Sigmoid colon (tissue), 7 donors: ENCODE measurements around the gene TSC22D1. TPM values are rescaled to one million over a fixed set of nuclear protein-coding genes. Genes with fewer than 3 reads are reported as not detected.
A peak's percentile ranks its signal among the peaks of the same experiment; 100 is the strongest.

ENCODE experiments used
- DNase-seq: peaks from one replicate; pipeline ENCODE4 v3.0.0-alpha.2; 2019
- H3K27ac ChIP-seq, 4 donors: fragments of 200-600 bp; sonication (generic); one replicate each; pipeline ENCODE4 v1.5.1; 2016 to 2019; ENCODE audit warnings: mild to moderate bottlenecking in 1 of 4
- H3K27me3 ChIP-seq, 3 donors: fragments of 200-600 bp; sonication (generic); one replicate each; pipeline ENCODE4 v1.5.1; 2019; ENCODE audit warnings: mild to moderate bottlenecking in 1 of 3
- H3K36me3 ChIP-seq, 4 donors: fragments of 200-600 bp; sonication (generic); one replicate each; pipeline ENCODE4 v1.5.1; 2016 to 2019
- H3K4me1 ChIP-seq, 4 donors: fragments of 200-600 bp; sonication (generic); one replicate each; pipeline ENCODE4 v1.5.1; 2017 to 2019
- H3K4me3 ChIP-seq, 4 donors: fragments of 200-600 bp; sonication (generic); one replicate each; pipeline ENCODE4 v1.5.1; 2017 to 2019; ENCODE audit warnings: mild to moderate bottlenecking in 2 of 4, moderate library complexity in 1 of 4
- H3K9me3 ChIP-seq, 4 donors: fragments of 200-600 bp in 3 of 4; sonication (generic) in 3 of 4; one replicate each; pipeline versions ENCODE4 v1.5.1 to v1.6.1; 2013 to 2019
- EP300 ChIP-seq, 4 donors: sonication (generic); formaldehyde crosslinking; IDR thresholded peaks; one replicate each; pipeline ENCODE4 v1.6.1; 2017; ENCODE audit warnings: antibody characterized with exemption in 4 of 4
- POLR2A ChIP-seq, 2 donors: fragments of 450-650 bp; IDR thresholded peaks; one replicate each; pipeline ENCODE4 v1.6.1; 2016; ENCODE audit warnings: antibody characterized with exemption in 2 of 2, mild to moderate bottlenecking in 2 of 2, moderate library complexity in 2 of 2
- POLR2AphosphoS5 ChIP-seq, 4 donors: sonication (generic); formaldehyde crosslinking; IDR thresholded peaks; one replicate each; pipeline ENCODE4 v1.6.1; 2017; ENCODE audit warnings: antibody characterized with exemption in 4 of 4
- WGBS, 2 donors: extraction: QIAGEN DNeasy Blood & Tissue Kit; methylation state at CpG; one replicate each; pipeline ENCODE4 v1.1.7; 2013; 5-methylcytosine and 5-hydroxymethylcytosine counted together
- intact Hi-C: fragments of 100-400 bp; cut with DNase I; formaldehyde crosslinking; loops from one replicate; pipeline ENCODE4 v1.15.1; 2023
- polyA plus RNA-seq, 3 donors: library from polyadenylated mRNA; stranded (reverse); fragments of 200-250 nt; gene quantifications; one replicate each; pipeline ENCODE4 v1.2.3, GENCODE V29; 2013
- total RNA-seq, 4 donors: library from RNA; depleted of rRNA; stranded (reverse); fragments of >200 nt; gene quantifications; one replicate each; pipeline ENCODE4 v1.1.0, GENCODE V29; 2016
- TF ChIP-seq, protein P1 (sequence below), 4 experiments: fragments of 450-650 bp in 3 of 4; fragments of 200-600 bp in 1 of 4; IDR thresholded peaks; one replicate each; pipeline ENCODE4 v1.5.1; 2016 to 2019; ENCODE audit warnings: antibody characterized with exemption in 4 of 4, mild to moderate bottlenecking in 3 of 4, moderate library complexity in 2 of 4
- donor health status: healthy with polysubstance abuse.
- donor health status: Bipolar disorder and iron deficiency.
- donor health status: healthy.

TSC22D1 gene
- total and polyA plus RNA-seq, 7 donors = 121 to 225 (median 176) TPM

DNA sequence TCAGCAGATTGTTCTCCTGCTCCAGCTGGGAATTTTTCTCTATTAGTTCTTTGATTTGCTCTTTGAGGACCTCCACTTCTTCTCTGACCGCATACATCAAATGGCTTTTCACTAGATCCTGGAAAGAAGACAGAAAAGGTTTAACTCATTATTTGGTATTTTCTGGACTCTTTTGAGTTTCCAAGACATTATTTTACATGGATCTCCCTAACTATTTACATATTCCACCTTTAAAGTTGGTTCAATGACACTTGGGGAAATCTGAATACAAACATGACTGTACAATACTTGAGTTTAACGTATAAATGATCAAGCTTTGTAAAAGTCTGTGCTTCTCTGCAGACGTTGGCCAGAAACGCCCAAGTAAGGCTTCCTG, 141.4 kb downstream of the TSC22D1 start:
- H3K4me1 ChIP-seq = peaks cover 0 to 35% (median 18%) of the 10 kb centered on the region in 4 donors

DNA sequence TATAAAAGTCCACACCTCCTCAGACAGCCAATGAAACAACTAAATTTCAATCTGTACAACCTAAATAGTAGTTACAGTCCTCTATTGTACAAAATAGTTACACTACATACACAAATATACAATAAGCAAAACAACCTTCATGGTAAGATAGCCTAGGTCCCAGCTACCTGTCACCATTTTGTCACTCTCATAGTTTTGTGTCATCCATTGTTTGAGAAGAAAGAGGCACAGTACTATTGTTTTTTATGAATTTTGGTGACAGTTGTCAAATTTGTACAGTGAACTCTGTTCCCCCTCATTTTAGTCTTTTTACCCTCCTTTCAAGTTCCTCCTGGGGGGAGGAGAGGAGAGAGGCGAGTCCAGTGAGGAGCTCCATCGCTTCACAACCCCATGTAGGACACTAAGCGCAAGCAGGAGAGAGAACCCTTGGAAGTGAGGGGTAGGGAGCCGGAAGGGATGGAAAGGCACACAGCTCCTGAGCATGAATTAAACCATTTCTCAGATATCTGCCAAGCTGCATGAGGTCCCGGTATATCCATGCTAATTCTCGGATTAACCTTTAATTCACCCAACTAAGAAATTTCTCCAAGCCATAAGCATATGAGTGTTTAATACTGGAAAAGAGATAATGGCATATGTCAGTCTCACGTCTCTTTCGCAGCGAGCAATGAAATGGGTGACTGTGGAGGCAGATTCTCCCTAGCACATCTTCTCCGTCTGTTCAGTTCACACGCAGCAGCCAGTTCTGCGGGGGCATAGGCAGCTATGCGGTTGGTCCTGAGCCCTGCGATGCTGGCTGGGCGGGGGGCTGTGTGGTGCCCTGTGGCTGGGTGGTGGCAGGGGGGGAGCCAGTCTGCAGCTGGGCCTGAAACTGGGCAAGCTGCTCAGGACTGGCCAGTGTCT, 142.0 kb downstream of the TSC22D1 start:
- Histone ChIP-seq H3K9me3 (no peaks in the 10 kb centered on the region), H3K4me1 (peaks cover 0 to 35% (median 17%) of the 10 kb centered on the region in 4 donors), H3K4me3 (peak overlapping the region; percentile 64 to 86 (median 74)), H3K27ac (peak overlapping the region; percentile 85 to 96 (median 92)), H3K27me3 (no peaks in the 10 kb centered on the region), H3K36me3 (peaks cover 8 to 23% (median 10%) of the 10 kb centered on the region in 4 donors)
- 81 to 85% methylated on average over 15 of the region's 15 CpGs for WGBS, 2 donors
- DNase-seq = no peak
- TF ChIP-seq POLR2AphosphoS5 (IDR thresholded peaks at IDR 0.05) (no peak), POLR2A (IDR thresholded peaks at IDR 0.05) (no peak), EP300 (IDR thresholded peaks at IDR 0.05) (no peak)
- TF ChIP-seq, protein P1, sequence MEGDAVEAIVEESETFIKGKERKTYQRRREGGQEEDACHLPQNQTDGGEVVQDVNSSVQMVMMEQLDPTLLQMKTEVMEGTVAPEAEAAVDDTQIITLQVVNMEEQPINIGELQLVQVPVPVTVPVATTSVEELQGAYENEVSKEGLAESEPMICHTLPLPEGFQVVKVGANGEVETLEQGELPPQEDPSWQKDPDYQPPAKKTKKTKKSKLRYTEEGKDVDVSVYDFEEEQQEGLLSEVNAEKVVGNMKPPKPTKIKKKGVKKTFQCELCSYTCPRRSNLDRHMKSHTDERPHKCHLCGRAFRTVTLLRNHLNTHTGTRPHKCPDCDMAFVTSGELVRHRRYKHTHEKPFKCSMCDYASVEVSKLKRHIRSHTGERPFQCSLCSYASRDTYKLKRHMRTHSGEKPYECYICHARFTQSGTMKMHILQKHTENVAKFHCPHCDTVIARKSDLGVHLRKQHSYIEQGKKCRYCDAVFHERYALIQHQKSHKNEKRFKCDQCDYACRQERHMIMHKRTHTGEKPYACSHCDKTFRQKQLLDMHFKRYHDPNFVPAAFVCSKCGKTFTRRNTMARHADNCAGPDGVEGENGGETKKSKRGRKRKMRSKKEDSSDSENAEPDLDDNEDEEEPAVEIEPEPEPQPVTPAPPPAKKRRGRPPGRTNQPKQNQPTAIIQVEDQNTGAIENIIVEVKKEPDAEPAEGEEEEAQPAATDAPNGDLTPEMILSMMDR (IDR thresholded peaks at IDR 0.05) = no peak
- intact Hi-C loops = loop anchor here (5.0 kb wide), 1 partner anchor 62 kb away; the partner anchor contains the start of gene SERP2

More for the DNA sequence above, 141.4 kb downstream of the TSC22D1 start:
- DNase-seq = no peak
- Histone ChIP-seq H3K9me3 (no peaks in the 10 kb centered on the region), H3K27ac (peak overlapping the region; percentile 85 to 96 (median 92)), H3K36me3 (peaks cover 8 to 23% (median 10%) of the 10 kb centered on the region in 4 donors), H3K4me3 (peak overlapping the region; percentile 64 to 86 (median 74)), H3K27me3 (no peaks in the 10 kb centered on the region)
- TF ChIP-seq POLR2AphosphoS5 (IDR thresholded peaks at IDR 0.05) = no peak
- no peak for TF ChIP-seq EP300 (IDR thresholded peaks at IDR 0.05)
- intact Hi-C loops = loop anchor here (5.0 kb wide), 2 partner anchors 62 to 292 kb away; partner anchors contain the start of gene SERP2
- WGBS, 2 donors = 7 to 13% methylated on average over 4 of the region's 4 CpGs

DNA sequence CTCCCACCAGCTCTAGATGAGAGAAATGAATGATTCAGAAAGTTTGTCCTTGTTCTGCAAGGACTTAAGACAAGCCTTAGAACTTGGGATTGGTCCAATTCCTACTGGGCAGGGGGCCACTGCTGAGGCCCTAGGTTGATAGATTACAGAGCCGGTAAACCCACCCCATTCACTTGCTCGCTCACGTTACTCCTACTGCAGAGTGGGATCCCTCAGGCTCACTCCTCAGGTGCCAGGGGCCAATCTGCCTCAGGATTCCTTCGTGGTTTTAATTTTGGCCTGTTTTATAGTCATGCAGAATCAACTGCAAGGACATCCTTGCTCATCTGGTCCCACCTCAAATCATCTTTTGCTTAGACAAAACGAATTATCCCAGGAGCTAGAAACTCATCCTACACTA, 143.5 kb downstream of the TSC22D1 start:
- peak overlapping the region; percentile 10 to 96 (median 62) for H3K27ac ChIP-seq
- H3K36me3 ChIP-seq = peaks cover 8 to 23% (median 10%) of the 10 kb centered on the region in 4 donors
- peak overlapping the region in 1 of 4 donors; percentile 72 for H3K4me3 ChIP-seq
- peaks cover 0 to 31% (median 14%) of the 10 kb centered on the region in 4 donors for H3K4me1 ChIP-seq
- no peaks in the 10 kb centered on the region for H3K9me3 ChIP-seq
- intact Hi-C loops = loop anchor here (5.0 kb wide), 1 partner anchor 60 kb away; the partner anchor contains the start of gene SERP2
- 78 to 80% methylated on average over 5 of the region's 5 CpGs for WGBS, 2 donors
- DNase-seq = no peak
- TF ChIP-seq POLR2A (IDR thresholded peaks at IDR 0.05) = no peak
- no peak for TF ChIP-seq POLR2AphosphoS5 (IDR thresholded peaks at IDR 0.05)
- TF ChIP-seq, protein P1 (IDR thresholded peaks at IDR 0.05) = no peak
- TF ChIP-seq EP300 (IDR thresholded peaks at IDR 0.05) = no peak
- no peaks in the 10 kb centered on the region for H3K27me3 ChIP-seq

DNA sequence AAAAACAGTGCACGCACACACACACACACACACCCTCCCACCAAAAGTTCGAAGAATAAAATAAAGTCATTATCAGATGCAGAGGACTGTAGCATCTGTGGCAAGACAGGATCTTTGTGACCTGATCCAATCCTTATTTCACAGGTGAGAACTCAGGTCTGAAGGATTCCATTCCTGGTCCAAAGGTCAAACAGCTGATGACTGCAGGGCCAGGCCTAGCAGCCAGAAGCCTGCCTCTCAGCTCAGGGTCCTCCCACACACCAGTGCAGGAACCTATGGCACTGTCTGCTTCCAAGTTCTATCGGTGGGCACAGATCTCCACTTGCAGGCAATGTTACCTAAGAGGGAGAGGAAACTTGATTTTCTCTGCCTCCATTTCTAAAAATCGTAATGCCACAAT, 145.0 kb downstream of the TSC22D1 start:
- H3K27me3 ChIP-seq = no peaks in the 10 kb centered on the region
- peaks cover 0 to 25% (median 10%) of the 10 kb centered on the region in 4 donors for H3K4me1 ChIP-seq
- H3K4me3 ChIP-seq = no peak overlapping the region
- no peak for TF ChIP-seq POLR2A (IDR thresholded peaks at IDR 0.05)
- TF ChIP-seq POLR2AphosphoS5 (IDR thresholded peaks at IDR 0.05) = no peak
- TF ChIP-seq, protein P1 (IDR thresholded peaks at IDR 0.05) = no peak
- TF ChIP-seq EP300 (IDR thresholded peaks at IDR 0.05) = no peak
- intact Hi-C loops = loop anchor here (5.0 kb wide), 1 partner anchor 59 kb away; the partner anchor contains the start of gene SERP2
- H3K9me3 ChIP-seq = no peaks in the 10 kb centered on the region
- WGBS, 2 donors = 26 to 72% methylated on average over 4 of the region's 4 CpGs
- peak overlapping the region in 1 of 4 donors; percentile 96 for H3K27ac ChIP-seq
- no peak for DNase-seq
- peaks cover 8 to 23% (median 10%) of the 10 kb centered on the region in 4 donors for H3K36me3 ChIP-seq

DNA sequence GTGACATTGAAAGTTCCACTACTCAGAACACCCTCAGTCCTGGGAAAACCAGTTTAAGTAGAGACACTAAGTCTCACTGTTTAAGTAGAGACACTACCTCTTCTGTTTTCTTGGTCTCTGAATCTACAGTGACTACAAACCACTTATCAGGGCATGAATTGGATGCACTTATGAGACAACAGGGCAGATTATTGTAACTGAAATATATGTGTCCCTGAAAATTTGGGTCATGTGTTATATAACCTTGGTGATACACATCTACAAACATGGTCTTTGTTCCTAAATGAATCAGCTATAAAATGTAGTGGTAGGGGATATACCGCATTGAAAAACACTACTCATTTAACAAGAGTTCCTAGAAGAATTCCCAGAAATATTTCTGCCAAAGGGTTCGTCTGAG, 146.8 kb downstream of the TSC22D1 start:
- TF ChIP-seq, protein P1 (IDR thresholded peaks at IDR 0.05) = no peak
- no peak for TF ChIP-seq EP300 (IDR thresholded peaks at IDR 0.05)
- no peak for TF ChIP-seq POLR2AphosphoS5 (IDR thresholded peaks at IDR 0.05)
- no peak for TF ChIP-seq POLR2A (IDR thresholded peaks at IDR 0.05)
- no peaks in the 10 kb centered on the region for H3K27me3 ChIP-seq
- peaks cover 0 to 22% (median 7%) of the 10 kb centered on the region in 4 donors for H3K4me1 ChIP-seq
- H3K4me3 ChIP-seq = no peak overlapping the region
- 76 to 80% methylated on average over 2 of the region's 2 CpGs for WGBS, 2 donors
- intact Hi-C loops = no loop called here
- no peak overlapping the region for H3K27ac ChIP-seq
- H3K9me3 ChIP-seq = no peaks in the 10 kb centered on the region
- no peak for DNase-seq
- peaks cover 5 to 17% (median 6%) of the 10 kb centered on the region in 4 donors for H3K36me3 ChIP-seq
